GM19240 (cell line): ENCODE results near the gene TERF2IP.

Experiments used
- DNase-seq: peaks from one replicate; pipeline ENCODE4 v3.0.0; 2011; ENCODE audit warnings: low spot score; ENCODE audit not compliant: insufficient read length

Gene TERF2IP

GRCh38 chr16:75647492-75648264 is at the start of gene TERF2IP, which contains the start of gene KARS1:
Gene TERF2IP (plus strand): TSS chr16:75647773. CDS start chr16:75647883, 110 bp downstream.
Gene KARS1 (minus strand): TSS chr16:75647665. CDS start chr16:75647639, 26 bp downstream.
- peak; percentile 59 for DNase-seq

- DNase-seq = no peak
Observed at GRCh38 chr16:75599452-75600277, 47.9 kb upstream of the TERF2IP start.

GRCh38 chr16:75603241-75603640 is 44.3 kb upstream of the TERF2IP start:
- DNase-seq = no peak

DNA sequence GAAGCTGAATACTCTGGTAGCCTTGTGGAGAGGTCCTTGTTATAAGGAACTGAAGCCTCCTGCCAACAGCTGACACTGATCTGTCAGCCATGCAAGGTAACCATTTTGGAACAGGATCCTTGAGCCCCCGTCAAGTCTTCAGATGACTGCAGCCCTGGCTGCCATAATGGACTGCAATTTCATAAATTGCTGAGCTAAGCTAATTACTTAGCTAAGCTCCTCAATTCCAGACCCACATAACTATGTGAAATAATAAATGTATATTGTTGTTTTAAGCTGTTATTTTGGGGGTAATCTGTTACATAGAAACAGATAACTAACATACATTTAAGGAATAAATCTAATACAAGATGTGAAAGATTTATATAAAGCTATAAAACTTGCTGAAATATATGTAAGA is 41.1 kb upstream of the TERF2IP start:
- DNase-seq = no peak

DNA sequence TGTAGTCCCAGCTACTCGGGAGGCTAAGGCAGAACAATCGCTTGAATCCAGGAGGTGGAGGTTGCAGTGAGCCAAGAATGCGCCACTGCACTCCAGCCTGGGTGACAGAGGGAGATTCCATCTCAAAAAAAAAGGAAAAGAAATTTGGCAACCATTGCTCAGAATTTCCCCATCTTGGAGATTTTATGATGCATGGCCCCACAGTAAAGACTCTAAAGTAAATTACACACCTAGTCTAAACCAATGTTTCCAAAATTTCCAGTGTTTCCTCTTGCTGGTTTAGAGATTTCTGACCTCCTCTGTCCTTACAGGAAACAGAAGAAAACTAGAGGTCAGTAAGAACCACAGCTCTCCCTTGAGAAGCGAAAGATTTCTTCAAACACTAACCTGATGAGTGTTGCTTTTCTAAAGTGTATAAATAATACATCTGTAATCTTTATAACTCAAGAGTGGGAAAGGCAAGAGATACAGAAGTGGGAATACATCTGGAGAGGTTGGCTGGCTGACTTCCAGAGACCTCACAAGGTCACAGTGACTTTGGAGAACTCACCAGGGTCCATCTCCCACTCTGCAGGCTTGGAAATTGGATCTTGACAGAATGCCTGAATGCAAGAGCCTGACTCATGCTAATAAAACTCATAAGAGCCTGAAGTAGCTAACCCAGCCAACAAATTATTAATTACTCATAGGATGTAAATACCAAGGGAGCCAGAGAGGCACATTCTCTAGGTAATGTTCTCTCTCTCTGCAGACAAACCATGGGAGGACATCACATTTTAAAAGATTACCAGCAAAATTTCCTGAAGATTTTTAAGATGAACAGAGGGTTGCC is 33.3 kb upstream of the TERF2IP start:
- no peak for DNase-seq

- no peak for DNase-seq
Observed at GRCh38 chr16:75615619-75616018, 32.0 kb upstream of the TERF2IP start.

DNA sequence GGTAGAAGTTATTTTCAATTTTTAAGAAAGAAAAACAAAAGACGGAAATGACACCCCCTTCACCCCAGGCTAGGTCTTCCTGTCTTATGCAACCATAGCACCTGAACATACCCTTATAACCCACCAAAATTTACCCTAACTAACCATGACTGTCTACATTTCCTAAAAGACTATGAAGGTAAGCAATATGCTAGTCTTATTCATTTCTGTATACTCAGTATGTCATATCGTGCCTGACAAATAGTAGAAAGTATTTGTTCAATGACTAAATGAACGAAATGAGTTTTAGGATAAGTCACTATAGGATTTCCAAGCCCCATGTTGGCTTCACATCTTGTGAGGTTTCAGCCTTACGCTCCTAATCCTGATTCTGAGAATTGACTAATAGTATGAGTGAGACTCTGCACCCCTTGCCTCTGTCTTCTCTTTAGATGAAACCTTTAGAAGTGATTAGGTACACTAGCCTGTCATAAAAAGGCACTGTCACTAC is 31.0 kb upstream of the TERF2IP start:
- no peak for DNase-seq

GRCh38 chr16:75617121-75617520 is 30.5 kb upstream of the TERF2IP start:
- no peak for DNase-seq

- no peak for DNase-seq
Observed at GRCh38 chr16:75618780-75619179, 28.8 kb upstream of the TERF2IP start.

- no peak for DNase-seq
Observed at GRCh38 chr16:75620326-75621169, 27.0 kb upstream of the TERF2IP start.

DNA sequence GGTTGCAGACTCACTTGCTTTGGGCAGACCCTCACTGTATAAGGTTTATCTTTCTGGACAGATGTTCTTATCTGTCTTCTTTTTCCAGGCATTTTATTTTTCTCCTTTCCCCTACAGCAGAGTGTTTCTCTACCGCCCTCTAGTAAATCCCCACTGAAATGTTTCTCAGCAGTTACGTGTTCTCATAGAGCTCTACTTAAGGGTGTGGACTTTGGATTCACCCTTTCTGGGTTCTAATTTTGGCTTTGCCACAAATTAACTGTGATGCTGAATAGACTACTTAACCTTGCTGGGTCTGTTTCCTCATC is 26.4 kb upstream of the TERF2IP start:
- no peak for DNase-seq

DNA sequence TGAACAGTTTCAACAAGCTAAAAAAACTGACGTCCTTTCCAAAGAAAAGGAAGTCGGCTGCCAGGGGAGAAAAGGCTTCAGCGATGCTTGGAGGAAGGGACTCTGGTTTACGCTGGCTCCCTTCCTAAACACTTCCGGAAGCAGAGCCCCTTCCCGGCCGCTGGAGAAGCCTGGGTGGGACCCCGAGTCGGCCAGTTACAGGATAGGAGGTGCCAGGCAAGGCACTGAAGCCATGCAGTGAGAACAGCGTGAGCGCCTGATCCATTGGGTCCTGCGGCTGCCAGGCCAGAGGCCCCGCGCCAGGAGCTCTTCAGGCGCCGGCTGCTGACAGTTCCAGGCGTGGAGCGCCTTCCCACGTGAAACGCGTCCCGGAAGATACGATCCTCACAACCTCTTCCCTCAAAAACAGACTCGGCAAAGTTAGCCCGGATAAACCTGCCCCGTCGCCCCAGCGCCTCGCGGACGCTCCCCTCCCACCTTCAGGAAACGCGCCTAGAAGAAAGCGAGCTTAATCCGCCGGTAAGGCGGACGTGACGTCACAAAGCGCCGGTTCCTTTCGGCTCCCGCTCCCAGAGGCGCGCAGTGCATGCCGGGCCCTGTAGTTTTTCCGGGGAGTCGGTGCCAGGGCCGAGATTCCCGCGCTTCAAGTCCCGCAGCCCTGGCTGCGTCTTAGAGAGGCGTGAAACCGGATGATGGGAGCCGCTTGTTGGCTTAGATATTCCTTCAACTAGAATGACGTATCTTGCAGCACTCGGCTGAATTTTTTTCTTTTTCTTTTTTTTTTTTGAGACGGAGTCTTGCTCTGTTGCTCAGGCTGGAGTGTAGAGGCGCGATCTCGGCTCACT is 24.6 kb upstream of the TERF2IP start, which contains the start of gene ADAT1:
ADAT1 (minus strand) TSS at position 521 of the 845 bp plus-strand sequence. CDS start 2,482 bp downstream, outside the sequence.
- DNase-seq = peak; percentile 88

DNA sequence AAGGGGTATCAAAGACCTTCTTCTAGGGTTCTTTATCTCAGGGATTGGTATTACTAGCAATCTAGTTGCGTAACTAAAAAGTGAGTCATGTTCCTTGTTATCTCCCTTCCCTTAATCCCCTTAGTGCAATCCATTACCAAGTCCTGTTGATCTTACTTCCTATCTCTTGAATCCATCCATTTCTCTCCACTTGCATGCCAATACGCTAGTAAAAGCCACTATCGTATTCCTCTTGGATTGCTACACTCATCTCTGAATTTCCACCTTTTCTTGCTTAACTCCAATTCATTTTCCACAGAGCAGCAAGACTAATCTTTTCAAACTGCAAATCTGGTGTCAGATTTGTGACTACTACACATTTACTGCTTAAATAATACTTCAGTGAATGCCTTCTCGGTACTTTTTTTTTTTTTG is 22.6 kb upstream of the TERF2IP start:
- DNase-seq = no peak

DNA sequence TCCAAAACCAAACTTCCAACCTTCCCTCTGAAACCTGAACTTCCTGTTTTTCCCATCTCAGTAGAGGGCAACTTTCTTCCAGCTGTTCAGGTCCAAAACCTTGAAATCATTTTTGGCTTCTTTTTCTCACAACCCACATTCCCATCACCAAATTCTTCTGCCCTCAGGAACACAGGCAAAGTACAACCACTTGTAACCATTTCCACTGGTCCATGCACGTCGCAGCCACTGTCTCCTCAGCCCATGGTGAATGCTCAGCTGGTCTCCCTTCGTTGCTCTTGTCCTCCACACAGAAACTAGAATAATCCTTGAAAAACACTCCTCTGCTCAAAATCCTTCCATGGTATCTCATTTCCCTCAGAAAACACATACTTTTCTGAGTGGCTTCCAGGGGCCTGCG is 20.8 kb upstream of the TERF2IP start:
- no peak for DNase-seq

DNA sequence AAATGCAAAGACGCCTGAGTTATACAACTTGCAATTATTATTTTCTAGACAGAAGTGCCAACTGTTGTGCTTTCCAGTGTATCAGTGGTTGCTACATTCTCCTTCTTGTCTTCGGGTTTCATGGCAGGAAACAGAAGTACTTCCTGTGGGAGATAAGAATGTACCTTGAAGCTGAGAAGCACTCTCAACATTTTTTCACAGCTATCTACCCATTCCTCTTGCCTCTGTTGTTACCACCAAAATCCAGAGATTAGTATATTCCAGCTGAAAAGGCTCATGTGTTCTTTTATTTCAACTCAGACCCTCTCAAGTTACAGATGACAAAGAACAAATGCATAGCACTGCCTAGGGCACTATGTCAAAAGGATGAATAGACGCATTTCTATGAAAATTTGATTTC is 19.7 kb upstream of the TERF2IP start:
- DNase-seq = no peak

- no peak for DNase-seq
Observed at GRCh38 chr16:75628351-75628750, 19.2 kb upstream of the TERF2IP start.

DNA sequence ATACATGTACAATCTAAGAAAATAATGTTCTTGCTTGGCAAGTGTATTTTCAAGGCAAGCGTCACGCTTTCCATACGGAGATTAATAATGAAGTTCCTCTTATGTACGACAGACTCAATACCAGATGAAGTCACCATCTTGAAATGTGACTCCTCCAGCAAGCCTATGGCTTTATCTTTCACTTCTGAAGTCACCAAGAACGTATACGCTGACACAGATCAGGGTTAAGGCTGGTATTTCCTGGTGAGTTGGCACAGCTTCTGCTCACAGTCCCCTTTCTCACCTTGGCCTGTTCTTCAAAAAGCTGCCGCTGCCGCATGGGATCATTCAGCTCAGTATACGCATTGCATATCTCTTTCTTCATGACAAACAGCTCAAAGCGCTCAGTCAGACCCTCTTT is 18.4 kb upstream of the TERF2IP start:
- DNase-seq = no peak

DNA sequence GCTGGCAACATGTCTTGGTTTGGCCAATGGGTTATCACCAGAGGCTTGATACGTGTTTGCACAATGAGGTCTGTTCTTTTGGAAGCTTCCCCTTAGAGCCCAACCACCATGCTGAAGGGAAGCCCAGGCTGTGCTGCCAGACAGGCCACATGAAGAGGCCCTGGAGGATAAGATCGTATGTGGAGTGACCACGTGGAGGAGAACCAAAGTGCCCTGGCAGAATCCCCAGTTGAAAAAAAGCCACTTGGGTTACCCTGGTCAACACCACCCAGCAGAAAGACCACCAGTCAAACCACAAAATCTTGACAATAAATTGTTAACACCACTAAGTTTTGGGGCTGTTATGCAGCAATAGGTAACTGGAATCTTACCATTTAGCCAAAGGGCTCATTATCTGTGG is 17.5 kb upstream of the TERF2IP start:
- no peak for DNase-seq

DNA sequence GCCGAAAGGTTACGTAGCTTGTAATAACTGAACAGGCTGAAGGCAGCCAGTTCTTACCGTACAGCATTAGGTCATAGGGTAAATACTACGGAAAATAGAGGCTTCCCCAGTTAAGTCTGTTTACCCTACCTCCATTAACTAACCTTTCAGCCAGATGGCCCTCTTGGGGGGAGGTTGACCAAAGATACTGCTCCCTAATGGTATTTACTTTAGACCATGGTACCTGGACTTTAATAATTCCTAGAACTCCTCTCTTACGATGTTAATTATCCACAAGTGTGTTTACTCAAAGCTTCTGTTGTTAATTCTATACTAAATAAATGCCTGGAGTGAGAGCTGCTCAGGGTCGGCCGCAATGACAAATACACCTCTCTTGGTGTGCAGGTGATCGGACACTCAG is 14.7 kb upstream of the TERF2IP start:
- DNase-seq = no peak

DNA sequence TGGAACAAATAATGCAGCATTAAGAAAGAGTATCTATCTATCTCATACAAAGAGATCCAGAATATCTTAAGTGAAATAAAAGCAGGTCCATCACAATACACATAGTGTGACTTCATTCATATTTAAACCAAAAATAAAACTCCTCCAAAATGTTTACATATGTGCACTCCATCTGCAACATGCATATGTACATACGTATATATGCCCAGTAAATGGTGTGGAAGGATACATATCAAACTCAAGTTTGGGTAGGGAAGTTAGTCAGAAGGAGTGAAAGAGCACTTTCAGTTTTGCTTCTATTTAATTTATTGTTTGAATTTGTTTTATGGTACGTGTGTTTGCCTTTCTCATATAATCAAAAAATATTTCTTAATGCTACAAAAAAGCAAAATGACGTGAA is 12.5 kb upstream of the TERF2IP start:
- DNase-seq = no peak
